Measurements from ENCODE around the gene ADAMTSL1.

ADAMTSL1 gene

DNA sequence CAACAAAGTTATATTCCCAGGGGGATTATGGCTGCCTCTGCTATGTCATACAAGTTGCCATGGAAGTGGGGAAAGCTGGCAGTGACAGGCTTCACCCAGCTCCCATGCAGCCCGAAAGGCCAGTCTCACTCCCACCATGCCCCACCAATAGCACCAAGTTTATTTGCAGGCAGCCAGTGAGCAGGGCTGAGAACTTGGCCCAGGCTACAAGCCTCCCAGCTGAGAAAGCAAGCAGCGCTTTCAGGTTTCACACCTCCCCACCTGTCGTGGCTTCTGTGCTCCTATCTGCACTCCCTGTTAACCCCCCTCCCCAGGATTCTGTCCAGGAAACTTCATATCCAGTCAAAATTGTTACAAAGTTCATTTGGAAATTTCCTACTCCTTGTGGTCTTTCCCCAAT, 404.0 kb downstream of the ADAMTSL1 start:
- no peak for DNase-seq

DNA sequence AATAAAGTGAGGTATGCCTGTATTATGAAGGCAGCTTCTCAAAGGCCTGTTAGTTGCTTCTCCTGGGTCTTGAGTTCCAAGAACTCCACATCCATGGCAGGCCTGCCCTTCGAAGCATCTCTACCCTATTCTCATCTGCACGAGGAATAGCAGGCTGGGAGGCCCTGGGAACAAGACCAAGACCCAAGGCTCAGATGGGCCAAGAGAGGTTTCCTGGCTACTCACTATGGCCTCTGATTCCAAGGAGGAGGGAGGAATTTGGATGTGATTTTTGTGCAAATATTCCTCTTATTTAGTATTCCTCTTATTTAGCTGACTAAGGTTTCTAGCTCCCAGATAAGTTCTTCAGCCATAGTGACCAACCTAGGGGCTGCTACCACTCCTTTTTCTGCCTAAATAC, 407.8 kb downstream of the ADAMTSL1 start:
- DNase-seq: no peak

DNA sequence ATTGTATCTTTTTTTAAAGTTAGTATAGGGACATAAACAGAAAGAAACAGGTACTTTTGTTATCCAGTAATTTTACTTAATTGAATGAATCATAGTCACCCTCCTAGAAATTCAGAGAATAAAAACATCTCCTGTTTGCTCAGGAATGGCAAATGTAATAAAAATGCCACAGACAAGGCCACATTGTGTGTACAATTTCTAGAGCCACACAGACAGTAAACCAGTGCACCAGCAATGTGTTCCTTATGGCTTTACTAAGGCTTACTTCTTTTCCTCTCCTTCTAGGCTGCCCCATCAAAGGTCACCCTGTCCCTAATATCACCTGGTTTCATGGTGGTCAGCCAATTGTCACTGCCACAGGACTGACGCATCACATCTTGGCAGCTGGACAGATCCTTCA, 413.6 kb downstream of the ADAMTSL1 start:
- DNase-seq: no peak

DNA sequence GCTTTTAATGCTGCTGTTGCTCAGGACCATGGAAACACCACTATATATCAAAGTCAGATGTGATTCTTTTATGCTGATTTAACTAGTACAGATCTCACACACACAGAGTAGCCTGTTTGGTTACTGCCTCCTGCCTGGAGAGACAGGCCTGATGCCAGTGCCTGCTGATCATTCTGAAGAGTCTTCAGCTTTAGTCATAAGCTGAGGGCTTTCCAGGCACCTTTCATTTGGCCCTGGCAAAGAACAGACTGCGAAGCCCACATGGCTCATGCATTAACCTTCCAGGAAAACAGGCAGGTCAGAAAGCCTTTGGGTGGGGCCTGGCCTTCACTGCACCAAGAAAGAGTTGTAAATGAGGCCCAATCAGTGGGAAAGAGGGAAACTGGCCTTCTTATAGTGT, 414.3 kb downstream of the ADAMTSL1 start:
- no peak for DNase-seq

DNA sequence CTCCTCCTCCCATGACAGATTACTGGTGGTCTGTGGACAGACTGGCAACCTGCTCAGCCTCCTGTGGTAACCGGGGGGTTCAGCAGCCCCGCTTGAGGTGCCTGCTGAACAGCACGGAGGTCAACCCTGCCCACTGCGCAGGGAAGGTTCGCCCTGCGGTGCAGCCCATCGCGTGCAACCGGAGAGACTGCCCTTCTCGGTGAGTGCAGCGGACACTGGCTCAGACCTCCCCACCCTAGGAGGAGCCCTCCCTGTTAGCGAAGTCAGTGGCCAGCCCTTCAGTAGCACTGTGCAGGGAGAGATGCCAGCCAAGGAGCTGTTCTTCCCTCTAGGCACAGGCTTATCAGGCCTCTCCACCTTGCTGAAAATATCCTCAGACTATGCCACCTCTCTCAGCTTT, 415.6 kb downstream of the ADAMTSL1 start:
- DNase-seq: no peak

DNA sequence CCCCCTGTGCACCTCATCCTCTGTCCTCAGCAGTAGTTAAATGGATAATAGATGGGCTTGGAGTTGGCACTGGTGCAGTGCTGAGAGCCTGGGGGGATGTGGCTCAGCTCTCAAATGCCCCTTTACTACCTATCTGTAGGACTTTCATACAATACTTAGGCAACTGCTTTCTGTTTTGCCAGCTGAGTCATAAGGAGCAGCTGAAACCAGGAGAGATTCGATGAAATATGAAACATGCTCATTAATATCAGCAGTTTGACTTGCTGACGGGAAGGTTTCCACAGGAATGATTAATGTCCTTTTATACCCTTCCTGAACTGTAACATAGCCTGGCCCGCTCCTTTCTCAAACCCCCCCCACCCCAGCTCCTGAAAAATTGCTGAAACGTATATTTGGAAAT, 416.4 kb downstream of the ADAMTSL1 start:
- no peak for DNase-seq

DNA sequence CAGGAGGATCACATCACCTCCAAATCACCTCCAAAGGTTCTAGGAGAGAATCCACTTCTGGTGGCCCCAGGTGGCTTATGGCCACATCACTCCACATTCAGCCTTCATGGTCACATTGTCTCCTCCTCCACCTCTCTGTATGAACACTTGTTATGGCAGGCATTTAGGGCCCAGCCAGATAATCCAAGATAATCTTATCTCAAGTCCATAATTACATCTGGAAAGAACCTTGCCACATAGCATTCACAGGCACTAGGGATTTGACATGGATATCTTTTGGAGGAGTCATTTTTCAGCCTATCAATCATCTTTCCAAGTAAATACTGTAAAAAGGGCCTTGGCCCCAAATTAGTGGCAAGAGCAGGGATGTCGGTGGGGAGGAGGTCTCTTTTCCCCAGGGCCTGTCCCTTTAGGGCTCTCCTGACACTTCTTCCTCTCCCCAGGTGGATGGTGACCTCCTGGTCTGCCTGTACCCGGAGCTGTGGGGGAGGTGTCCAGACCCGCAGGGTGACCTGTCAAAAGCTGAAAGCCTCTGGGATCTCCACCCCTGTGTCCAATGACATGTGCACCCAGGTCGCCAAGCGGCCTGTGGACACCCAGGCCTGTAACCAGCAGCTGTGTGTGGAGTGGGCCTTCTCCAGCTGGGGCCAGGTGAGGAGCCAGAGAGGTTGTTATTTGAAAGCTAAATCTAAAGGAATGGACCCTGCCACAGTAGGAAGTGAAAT, 418.2 kb downstream of the ADAMTSL1 start:
- no peak for DNase-seq

DNA sequence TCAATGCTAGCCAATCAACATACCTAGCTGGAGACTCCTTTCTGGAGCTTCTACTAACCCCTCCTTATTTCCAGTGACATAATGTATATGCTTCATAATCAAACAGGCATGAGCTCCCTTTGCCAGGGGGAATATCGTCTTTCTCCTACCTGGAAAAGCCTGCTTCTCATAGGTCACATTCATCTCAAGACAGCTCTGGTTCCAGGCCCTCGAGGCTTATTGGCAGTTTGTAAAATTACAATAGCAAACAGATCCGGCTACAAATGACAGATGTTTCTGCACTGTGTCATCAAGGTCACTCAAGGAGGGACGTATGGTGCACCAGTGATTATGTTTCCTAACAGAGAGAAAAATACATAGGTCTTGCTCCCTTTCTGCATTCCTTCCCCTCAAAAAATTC, 419.1 kb downstream of the ADAMTSL1 start:
- DNase-seq: no peak

DNA sequence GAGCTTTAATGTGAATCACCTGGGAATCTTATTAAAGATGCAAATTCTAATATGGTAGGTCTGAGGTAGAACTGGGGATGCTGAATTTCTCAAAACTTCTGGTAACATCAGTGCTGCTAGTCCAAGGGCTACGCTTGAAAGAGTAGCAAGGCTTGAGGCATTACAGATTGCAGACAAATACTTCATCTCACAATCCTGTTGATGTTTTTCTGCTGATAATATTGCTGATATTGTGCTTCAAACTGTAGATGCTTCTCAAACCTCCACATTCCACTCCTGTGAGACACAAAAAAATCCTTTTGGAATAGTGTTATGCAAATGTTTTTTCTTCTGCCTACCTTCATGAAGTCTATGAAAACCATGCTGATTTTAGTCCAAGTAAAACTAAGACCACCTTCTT, 419.5 kb downstream of the ADAMTSL1 start:
- DNase-seq: no peak

DNA sequence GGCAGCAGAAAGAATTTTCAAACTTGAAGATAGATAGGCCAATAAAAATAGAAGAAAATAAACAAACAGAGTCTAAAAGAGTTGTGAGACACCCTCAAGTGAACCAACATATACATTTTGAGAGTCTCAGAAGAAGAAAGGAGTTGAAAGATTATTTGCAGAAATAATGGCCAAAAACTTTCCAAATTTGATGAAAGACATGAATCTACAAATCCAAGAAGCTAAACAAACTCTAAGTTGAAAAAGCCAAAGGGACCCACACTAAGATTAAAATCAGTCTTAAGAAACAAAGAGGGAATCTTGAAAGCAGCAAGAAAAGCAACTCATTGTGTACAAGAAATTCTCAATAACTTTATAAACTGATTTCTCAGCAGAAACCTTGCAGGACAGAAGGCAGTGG, 422.1 kb downstream of the ADAMTSL1 start:
- no peak for DNase-seq

DNA sequence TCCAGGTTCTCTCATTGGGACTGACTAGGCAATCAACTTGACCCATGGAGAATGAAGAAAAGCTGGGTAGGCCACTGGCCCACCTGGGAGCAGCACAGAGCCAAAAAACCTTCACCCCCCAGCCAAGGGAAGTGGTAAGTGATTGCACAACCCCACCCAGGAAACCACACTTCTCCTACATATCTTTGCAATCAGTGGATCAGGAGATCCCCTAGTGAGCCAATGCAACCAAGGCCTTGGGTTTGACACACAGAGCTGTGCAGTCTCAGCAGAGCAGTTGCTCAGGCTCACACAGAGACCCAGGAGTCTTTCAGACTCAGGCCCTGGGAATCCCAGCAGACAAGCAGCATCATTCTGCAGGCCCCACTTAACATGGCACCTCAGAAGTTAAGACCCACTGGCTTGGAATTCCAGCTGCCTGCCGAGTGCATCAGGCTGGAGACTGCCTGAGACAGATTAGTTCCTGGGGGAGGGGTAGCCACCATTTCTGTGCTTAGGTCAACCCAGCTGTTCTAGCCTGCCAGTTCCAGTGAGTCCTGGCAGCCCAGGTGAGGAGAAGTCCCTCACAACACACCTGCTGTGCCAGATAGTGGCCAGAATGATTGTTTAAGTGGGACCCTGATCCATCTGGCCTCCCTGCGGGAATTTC, 422.7 kb downstream of the ADAMTSL1 start:
- no peak for DNase-seq

DNA sequence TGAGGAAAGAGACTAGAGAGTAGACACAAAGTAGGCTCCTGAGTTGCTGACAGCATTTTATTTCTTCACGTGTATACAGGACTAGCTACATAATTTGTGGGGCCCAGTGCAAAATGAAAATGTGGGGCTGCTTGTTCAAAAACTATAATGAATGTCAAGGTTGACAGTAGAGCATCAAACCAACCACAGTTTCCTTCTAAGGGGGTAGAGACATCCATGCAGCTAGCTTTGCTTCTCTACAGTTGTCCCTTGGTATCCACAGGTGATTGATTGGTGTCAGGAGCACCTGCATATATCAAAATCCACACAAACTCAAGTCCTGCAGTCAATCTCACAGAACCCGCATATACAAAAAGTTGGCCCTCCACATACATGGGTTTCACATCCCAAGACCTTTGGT, 429.5 kb downstream of the ADAMTSL1 start:
- DNase-seq: no peak

DNA sequence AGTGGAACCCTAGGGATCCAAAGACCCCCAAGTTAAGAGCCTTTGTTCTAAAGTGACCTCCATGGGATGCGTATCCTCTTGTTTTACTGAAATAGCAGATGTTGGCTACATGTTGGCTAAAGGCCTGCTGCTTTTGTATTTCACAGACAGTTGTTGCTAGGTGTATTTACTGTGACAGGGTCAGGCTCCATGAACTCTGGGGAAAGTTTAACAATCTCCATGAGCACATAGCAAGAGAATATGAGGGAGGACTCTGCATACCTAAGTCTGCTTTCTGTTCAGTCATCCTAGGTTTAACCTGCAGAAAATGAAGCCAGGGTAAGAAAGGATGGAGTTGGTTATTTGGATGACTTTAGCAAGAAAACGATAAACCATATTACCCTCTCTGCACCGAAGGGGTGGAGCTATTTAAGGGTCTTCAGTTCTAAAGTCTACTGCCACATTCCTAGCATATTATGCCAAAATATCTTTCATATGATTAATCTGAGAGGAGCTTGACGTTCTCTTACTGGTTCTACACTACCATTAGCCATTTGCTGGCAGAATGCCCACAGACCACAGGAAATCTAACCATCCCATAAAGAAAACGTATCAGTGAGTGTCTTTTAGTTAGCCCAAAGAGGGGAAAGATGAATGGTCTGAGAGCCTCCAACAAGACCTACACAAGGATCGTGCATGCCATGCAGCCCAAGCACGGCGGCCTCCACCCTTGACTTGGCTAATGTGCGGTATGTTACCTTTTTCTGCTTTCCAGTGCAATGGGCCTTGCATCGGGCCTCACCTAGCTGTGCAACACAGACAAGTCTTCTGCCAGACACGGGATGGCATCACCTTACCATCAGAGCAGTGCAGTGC, 431.3 kb downstream of the ADAMTSL1 start:
- no peak for DNase-seq

DNA sequence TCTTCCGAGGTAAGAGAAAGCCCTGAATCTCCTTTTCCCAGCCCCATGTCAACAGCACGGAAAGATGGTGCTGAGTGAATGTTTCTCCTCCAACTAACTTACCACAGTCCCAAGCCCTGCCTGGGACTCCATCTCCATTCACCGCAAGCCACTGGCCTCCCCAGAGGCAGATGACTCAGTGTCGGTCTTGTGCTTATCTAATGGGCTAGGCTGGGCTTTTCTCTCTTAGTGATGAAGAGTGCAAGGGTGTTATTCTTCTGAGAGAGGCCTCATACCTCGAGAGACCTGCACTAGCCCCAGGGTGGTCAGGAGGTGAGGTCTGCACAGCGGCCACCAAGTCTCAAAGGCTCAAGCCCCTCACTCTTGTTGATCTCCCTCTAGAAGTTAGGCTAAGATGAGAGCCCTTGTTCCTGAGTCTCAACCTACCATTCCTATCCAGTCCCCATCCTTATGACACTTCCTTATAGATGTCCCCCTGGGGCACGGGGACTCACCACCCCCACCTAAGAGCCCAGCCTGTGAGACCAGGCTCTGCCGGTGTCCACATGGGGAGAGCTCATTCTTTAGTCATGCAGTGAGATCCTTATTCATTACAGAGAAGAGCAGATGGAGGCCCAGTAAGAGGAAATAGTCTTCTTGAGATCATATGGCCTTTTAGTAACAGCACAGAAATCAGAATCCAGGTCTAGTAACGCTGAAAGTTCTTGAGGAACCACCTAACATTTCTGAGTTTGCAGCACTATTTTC, 432.1 kb downstream of the ADAMTSL1 start:
- DNase-seq: no peak

DNA sequence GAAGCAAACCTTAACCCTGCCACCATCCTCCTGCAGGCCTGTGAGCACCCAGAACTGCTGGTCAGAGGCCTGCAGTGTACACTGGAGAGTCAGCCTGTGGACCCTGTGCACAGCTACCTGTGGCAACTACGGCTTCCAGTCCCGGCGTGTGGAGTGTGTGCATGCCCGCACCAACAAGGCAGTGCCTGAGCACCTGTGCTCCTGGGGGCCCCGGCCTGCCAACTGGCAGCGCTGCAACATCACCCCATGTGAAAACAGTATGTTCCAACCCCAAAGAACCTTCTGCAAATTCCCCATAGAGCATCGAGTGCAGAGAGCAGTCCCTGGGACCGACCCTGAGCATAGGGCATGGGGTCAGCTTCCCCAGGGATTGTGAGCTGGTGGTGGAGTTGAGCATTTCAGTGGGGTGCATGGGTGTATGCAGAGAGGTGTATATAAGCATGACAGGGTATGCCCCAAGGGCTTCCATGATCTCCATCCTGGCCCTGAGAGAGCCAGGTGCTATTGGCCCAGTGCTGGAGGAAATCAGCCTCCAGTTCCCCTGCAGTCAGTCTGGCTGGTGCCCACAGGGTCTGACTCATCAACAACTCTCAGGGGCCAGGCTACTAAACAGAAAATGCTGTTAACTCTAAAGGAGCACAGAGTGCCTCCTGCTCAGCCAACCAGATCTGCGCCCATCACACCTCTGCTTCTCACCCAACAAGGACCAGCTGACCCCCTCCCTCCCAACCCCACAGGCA, 432.9 kb downstream of the ADAMTSL1 start:
- DNase-seq: no peak

DNA sequence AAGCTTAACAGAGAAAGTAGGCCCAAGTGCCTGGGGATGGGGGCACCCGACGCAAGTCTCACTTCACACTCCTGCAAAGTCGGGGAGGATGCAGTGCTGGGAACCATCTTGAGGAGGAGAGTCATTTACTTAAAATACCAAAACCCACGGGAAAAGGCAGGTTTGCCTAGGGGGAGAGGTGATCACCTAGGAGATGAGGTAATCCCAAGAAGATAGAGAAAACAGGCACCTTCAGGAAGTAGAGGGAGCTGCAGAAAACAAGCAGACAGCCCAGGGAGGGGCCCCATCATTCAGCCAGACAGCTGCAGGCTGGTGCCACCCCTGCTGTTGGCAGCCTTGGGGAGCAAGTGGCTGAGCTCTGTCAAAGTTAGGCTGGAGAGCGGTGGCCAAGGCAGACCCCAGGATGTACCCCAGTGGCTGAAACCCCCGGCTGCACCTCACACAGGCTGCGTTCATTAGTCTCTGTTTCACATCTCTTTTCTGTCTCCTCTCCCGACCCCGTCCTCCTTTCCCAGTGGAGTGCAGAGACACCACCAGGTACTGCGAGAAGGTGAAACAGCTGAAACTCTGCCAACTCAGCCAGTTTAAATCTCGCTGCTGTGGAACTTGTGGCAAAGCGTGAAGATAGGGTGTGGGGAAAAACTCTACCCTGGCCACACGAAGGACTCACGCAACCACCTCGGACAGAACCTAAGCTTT, 434.1 kb downstream of the ADAMTSL1 start:
- no peak for DNase-seq

DNA sequence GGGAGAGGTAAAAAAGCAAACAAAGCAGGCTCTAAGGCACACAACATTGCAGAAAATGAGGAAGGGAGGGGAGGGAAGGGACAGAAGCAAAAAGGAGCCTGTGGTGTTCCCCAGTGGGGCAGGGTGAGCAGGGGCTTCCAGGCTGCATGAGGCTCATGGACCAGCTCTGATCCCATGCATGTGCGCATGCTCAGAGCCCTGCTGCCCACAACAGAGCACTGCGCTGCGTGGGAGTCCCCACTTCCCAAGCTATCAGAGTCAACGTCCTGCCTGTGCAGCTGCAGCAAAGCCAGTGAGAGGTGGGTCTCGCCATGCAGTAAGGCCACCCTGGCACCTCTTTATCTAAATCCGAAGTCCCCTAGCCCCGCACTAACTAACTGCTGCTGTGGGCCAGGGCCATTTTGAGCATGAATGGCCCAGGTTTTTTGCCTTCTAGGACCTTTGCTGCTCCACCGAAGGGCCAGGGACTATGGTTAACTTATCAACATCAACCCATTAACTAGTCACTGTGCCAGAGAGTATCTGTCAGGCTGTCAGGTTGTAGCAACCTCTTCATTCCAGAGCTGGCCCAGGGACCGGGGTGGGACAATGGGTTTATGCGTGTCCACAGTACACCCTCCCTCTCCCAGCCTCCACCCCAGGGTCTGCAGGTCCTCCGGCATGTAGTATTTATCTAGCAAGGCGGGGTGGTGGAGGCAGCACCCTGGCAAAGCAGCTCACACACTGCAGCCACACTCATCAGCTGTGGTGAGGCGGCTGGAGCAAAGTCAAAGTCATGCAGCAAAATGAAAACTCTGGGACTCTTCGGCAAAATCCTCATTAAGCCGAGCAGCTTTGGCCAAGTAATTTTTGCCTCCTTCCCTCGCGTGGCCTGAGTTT, 435.4 kb downstream of the ADAMTSL1 start:
- DNase-seq: no peak

DNA sequence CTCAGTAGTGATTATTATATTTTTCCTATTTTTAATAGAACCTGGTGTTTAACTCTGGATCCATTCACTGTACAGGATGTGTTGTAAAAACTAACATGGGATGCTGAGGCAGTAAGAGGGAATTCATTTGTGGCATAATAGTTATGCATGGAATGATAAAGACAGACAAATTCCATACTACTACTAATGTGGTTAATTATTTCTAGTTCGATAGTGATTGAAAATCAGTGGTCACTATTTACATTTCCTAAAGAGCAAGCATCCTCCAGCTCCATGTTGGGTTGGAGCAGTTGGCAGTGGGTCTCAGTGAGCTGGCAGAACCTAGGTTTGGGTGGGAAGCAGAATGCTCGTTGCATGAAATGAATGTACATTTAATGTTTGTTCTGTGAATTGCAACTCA, 436.5 kb downstream of the ADAMTSL1 start:
- no peak for DNase-seq

DNA sequence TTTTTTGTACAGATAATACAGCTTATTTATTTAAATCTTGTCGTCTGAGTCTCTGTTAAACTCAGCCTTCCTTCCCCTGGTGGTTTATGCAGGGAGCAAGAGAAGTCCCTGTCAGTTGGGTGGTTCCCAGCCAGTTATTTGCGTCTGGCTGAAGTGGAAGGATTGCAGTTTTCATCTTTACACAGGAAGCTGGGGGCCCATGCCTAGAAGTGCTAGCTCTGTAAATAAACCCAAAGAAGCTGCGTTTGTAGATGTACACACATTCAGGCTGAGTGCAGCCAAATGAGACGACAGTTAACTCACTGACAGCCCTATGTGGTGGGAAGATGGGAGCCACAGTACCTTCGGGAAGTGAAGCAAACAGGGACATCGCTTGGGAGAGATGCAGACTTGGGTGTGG, 437.0 kb downstream of the ADAMTSL1 start:
- no peak for DNase-seq

DNA sequence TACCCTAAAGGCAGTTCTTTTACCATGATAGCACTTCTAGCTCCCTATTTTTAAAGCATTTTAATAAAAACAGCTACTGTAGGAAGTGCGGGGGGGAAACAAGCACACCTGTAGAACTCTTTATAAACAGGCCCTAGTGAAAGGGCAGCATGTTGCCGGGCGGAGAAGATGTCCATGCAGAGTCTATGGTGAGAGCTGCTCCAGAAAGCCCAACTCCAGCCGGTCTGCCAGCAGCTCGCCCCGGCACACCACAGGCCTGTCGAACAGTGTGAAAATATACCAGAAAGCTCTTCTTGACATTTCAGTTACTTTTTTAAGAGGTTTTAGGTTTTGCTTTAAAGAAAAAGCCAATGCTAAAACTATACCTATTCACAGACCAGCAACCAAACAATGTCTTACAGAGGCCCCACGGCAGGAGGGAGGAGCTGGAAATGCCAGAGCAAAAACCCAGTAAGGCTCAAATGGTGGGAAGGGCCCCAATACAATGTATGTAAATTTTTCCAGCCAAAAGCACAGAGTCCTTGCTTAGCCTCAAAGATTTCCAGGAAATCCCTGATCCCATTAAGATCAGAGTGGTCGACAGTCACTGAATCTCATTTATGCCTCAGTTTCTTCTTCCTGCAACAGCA, 437.9 kb downstream of the ADAMTSL1 start:
- DNase-seq: no peak

All from effector CD4-positive, alpha-beta T cell (primary cell).